Endodermal cell (in vitro differentiated cells): ENCODE results near the gene NOS3. TPM values are rescaled to one million over a fixed set of nuclear protein-coding genes. Genes with fewer than 3 reads are reported as not detected.

Experiments used
- DNase-seq: peaks from one replicate; pipeline ENCODE4 v3.0.0-alpha.2; 2017
- H3K27ac ChIP-seq: 2 replicates; pipeline ENCODE4 v1.5.1; 2013; ENCODE audit warnings: mild to moderate bottlenecking, low read depth, low read length, moderate library complexity
- H3K27me3 ChIP-seq: 2 replicates; pipeline ENCODE4 v1.6.1; 2013; ENCODE audit warnings: mild to moderate bottlenecking, low read length, moderate library complexity; ENCODE audit not compliant: insufficient read depth, control insufficient read depth, poor library complexity, severe bottlenecking
- H3K36me3 ChIP-seq: 2 replicates; pipeline ENCODE4 v1.7.0; 2013; ENCODE audit warnings: mild to moderate bottlenecking, low read length, moderate library complexity; ENCODE audit not compliant: control insufficient read depth, insufficient read depth
- H3K4me1 ChIP-seq: one replicate; pipeline ENCODE4 v1.7.0; 2013; ENCODE audit warnings: low read length; ENCODE audit not compliant: control insufficient read depth, insufficient read depth
- H3K4me3 ChIP-seq: 2 replicates; pipeline ENCODE4 v1.5.1; 2013; ENCODE audit warnings: mild to moderate bottlenecking, low read length, moderate library complexity
- H3K9ac ChIP-seq: 2 replicates; pipeline ENCODE4 v1.6.1; 2013; ENCODE audit warnings: mild to moderate bottlenecking, low read length, moderate library complexity; ENCODE audit not compliant: poor library complexity, severe bottlenecking; ENCODE audit errors: extremely low read depth
- H3K9me3 ChIP-seq: 2 replicates; pipeline ENCODE4 v1.6.1; 2013; ENCODE audit warnings: mild to moderate bottlenecking, low read length, moderate library complexity; ENCODE audit not compliant: control insufficient read depth
- H3K27ac Mint-ChIP-seq: 2 replicates; pipeline ENCODE4 v1.8.0; 2020; ENCODE audit warnings: mixed read lengths
- H3K27me3 Mint-ChIP-seq: 2 replicates; pipeline ENCODE4 v1.8.0; 2021; ENCODE audit warnings: mild to moderate bottlenecking, mixed read lengths; ENCODE audit not compliant: insufficient read depth
- H3K36me3 Mint-ChIP-seq: 2 replicates; pipeline ENCODE4 v1.8.0; 2020; ENCODE audit warnings: low read depth, mixed read lengths
- H3K4me1 Mint-ChIP-seq: 2 replicates; pipeline ENCODE4 v1.8.0; 2020; ENCODE audit warnings: mixed read lengths
- H3K4me3 Mint-ChIP-seq: 2 replicates; pipeline ENCODE4 v1.8.0; 2020; ENCODE audit warnings: mild to moderate bottlenecking, moderate library complexity, mixed read lengths
- H3K9me3 Mint-ChIP-seq: 2 replicates; pipeline ENCODE4 v1.8.0; 2020; ENCODE audit warnings: mild to moderate bottlenecking, mixed read lengths
- WGBS, 2 experiments: methylation state at CpG; one replicate each; pipeline versions ENCODE4 v1.1.5 to v1.1.7; 2013; ENCODE audit warnings: missing lambda C conversion rate in 2 of 2, mixed read lengths in 1 of 2; ENCODE audit not compliant: insufficient coverage in 1 of 2, insufficient read length in 1 of 2; 5-methylcytosine and 5-hydroxymethylcytosine counted together
- total RNA-seq, 2 donors: library from RNA; stranded (reverse); fragmentation: NEBNext Ultra II Directional in 1 of 2; extraction: Animal tissue kit (Norgen Biotek cat#: 25700) in 1 of 2; gene quantifications; 2 replicates in 1 of 2; 3 replicates in 1 of 2; pipeline ENCODE4 v1.2.1, GENCODE V29; 2021
- TF ChIP-seq, protein P1 (sequence below): fragments of 200-600 bp; sonication (generic); conservative IDR thresholded peaks from 2 replicates; pipeline ENCODE4 v1.5.0; 2021; ENCODE audit warnings: antibody characterized with exemption, mild to moderate bottlenecking

The NOS3 gene
- total RNA-seq, 2 donors from 2014 or later, result 2.3 to 9.1 TPM

DNA sequence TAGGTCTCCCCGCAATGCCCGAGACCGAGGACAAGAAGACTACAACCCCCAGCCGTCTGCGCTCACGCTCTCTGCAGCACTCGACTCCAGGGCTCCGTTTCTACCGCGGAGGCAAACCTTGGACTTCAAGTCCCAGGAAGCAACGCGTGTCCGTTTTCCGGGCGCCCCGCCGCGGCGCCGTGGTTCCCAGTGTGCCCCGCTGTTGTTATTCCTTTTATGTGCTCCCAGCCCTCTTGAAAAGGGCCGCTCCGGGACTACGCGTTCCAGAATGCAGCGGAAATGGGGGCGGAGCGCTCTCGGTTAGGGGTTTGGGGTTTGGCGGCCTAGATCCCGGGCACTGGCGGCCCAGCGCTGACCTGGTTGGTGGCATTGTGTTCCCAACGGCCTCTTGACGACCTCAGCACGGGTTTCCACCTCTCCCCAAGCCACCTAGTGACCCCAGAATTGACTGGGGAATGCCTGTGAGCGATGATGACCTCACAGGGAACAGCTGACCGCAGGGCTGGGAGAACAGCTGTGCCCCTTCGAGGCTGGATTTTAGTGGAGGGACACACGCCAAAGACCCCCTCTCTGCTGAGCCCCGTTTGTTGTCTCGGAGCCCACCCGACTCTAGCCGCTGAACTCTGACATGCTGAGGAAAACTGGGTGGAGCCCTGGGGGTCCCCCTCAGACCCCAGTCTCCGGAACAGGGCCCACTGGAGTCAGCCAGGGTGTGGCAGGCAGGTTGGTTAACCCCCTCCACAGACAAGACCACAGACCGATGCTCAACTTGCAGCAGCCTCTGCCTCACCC, 67.4 kb downstream of the NOS3 start:
- Histone ChIP-seq H3K36me3 (no peaks in the 10 kb centered on the region), H3K27me3 (peaks cover 12% of the 10 kb centered on the region), H3K9me3 (no peaks in the 10 kb centered on the region), H3K4me3 (peak overlapping the region; percentile 94), H3K27ac (peak overlapping the region; percentile 90), H3K9ac (peak overlapping the region; percentile 54), H3K4me1 (peaks cover 15% of the 10 kb centered on the region)
- DNase-seq, result peak; percentile 100
- peak overlapping the region; percentile 95 for H3K27ac Mint-ChIP-seq
- 7 to 9% methylated on average over 37 to 46 of the region's 46 CpGs for WGBS, 2 experiments
- H3K9me3 Mint-ChIP-seq, result no peaks in the 10 kb centered on the region
- H3K27me3 Mint-ChIP-seq, result peaks cover 16% of the 10 kb centered on the region
- H3K36me3 Mint-ChIP-seq, result peaks cover 7% of the 10 kb centered on the region
- H3K4me3 Mint-ChIP-seq, result peak overlapping the region; percentile 84
- TF ChIP-seq, protein P1, sequence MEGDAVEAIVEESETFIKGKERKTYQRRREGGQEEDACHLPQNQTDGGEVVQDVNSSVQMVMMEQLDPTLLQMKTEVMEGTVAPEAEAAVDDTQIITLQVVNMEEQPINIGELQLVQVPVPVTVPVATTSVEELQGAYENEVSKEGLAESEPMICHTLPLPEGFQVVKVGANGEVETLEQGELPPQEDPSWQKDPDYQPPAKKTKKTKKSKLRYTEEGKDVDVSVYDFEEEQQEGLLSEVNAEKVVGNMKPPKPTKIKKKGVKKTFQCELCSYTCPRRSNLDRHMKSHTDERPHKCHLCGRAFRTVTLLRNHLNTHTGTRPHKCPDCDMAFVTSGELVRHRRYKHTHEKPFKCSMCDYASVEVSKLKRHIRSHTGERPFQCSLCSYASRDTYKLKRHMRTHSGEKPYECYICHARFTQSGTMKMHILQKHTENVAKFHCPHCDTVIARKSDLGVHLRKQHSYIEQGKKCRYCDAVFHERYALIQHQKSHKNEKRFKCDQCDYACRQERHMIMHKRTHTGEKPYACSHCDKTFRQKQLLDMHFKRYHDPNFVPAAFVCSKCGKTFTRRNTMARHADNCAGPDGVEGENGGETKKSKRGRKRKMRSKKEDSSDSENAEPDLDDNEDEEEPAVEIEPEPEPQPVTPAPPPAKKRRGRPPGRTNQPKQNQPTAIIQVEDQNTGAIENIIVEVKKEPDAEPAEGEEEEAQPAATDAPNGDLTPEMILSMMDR, result no peak
- H3K4me1 Mint-ChIP-seq, result peaks cover 36% of the 10 kb centered on the region

DNA sequence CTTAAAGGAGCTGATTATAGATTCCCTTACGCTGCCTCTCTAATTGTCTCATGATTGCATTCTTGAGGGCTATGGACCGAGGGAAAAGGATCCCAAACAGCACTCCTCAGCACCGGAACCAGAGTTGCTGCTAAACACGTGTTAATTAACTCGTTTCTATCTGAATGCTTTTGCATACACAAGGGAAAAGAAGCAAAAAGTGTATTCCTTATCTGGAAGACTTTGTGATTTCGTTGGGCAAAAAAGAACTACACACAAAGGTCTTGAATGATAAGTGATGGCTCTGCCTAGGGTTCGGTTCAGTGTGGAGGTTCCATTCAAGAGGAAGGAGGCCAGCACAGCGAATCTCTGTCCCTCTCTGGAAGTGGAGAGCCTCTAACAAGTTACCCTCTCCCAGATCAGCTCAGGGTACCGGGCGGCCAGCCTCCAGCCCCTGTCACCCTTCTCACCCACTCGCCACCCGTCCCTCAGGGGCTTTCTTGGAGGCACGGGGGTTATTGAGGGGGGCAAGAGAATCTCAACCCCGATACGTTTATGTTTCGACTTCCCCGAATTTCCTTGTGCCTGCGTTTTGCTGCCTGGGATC, 68.1 kb downstream of the NOS3 start:
- TF ChIP-seq, protein P1, result no peak
- Histone ChIP-seq H3K27ac (peak overlapping the region; percentile 90), H3K4me3 (peak overlapping the region; percentile 94), H3K36me3 (no peaks in the 10 kb centered on the region), H3K27me3 (peaks cover 12% of the 10 kb centered on the region), H3K9ac (peak overlapping the region; percentile 54), H3K9me3 (no peaks in the 10 kb centered on the region), H3K4me1 (peaks cover 18% of the 10 kb centered on the region)
- Mint-ChIP-seq H3K36me3 (peaks cover 10% of the 10 kb centered on the region), H3K4me3 (peak overlapping the region; percentile 84), H3K9me3 (no peaks in the 10 kb centered on the region), H3K27me3 (peaks cover 16% of the 10 kb centered on the region), H3K4me1 (peaks cover 40% of the 10 kb centered on the region), H3K27ac (peak overlapping the region; percentile 95)
- WGBS, 2 experiments, result 23 to 34% methylated on average over 13 to 18 of the region's 18 CpGs
- no peak for DNase-seq

DNA sequence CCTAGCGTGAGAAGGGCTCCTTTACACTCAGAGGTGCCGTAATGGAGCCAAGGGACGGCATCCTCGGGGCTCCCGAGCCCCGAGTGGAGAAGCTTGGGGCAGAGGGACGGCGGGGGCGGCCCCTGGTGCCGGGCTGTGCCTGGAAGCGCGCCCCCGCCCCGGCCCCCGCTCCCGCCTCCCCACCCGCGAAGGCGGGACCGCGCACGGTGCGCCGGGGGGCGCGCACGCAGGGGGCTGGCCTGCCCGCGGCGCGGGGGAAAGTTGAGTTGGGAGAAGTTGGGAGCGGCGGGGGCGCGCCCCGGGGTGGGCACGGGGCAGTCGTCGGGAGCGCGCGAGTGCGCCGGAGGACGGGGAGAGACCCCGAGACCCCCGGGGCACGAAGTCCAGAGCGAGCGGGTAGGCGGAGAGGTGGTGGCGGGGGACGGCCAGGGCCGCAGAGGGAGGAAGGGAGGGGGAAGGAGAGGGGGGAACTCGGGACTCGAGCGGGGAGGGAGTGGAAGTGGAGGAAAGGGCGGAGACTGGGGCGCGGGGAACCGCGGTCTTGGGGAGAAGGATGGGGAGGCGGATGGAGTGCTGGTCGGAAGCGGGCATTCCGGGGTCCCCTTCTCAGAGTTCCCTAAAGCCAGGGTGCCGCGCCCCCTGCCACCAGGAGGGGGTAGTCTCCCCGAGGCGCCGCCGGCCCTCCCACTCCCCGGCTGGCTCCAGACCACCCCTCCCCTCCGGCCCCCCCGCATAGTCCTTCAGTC, 68.7 kb downstream of the NOS3 start, which contains the start of gene SLC4A2:
Gene SLC4A2, plus strand, starts transcription at position 223 of the 746 bp plus-strand sequence. CDS start 2,399 bp downstream, outside the sequence.
- Histone ChIP-seq H3K4me3 (peak within 1 kb of the TSS; percentile 94), H3K4me1 (peaks cover 18% of the 10 kb centered on the region), H3K9ac (peak within 1 kb of the TSS; percentile 67), H3K9me3 (no peaks in the 10 kb centered on the region), H3K27me3 (peaks cover 12% of the 10 kb centered on the region), H3K27ac (peak within 1 kb of the TSS; percentile 90), H3K36me3 (peaks cover 2% of the 10 kb centered on the region)
- DNase-seq, result peak; percentile 86
- 0 to 4% methylated on average over 5 to 75 of the region's 75 CpGs for WGBS, 2 experiments
- peaks cover 15% of the 10 kb centered on the region for H3K27me3 Mint-ChIP-seq
- TF ChIP-seq, protein P1, result peak; percentile 80
- no peaks in the 10 kb centered on the region for H3K9me3 Mint-ChIP-seq
- H3K27ac Mint-ChIP-seq, result peak within 1 kb of the TSS; percentile 95
- peaks cover 5% of the 10 kb centered on the region for H3K36me3 Mint-ChIP-seq
- H3K4me3 Mint-ChIP-seq, result peak within 1 kb of the TSS; percentile 84
- peaks cover 40% of the 10 kb centered on the region for H3K4me1 Mint-ChIP-seq
